22Rv1 (cell line): ENCODE data around the gene ZNF296.

Experiments
- CTCF ChIP-seq: fragments of 450-650 bp; IDR thresholded peaks from 2 replicates; pipeline ENCODE4 v1.5.1; 2017; ENCODE audit warnings: mild to moderate bottlenecking
- ZFX ChIP-seq: fragments of 450-650 bp; IDR thresholded peaks from 2 replicates; pipeline ENCODE4 v1.6.1; 2017; ENCODE audit warnings: antibody characterized with exemption, borderline replicate concordance

- TF ChIP-seq ZFX (no peak), CTCF (no peak)
These were observed 10.2 kb upstream of the ZNF296 start for GRCh38 chr19:45086480-45086879.
